GM18858 (cell line): ENCODE measurements around the gene CACNA1D.
"Not testable (repeated sequence)": the region's sequence is repeated elsewhere in the genome, so short reads cannot be mapped to it uniquely, and the experiment has no call there.

Experiments used
- ATAC-seq: cut with Tn5 transposase; IDR thresholded peaks from one replicate; pipeline ENCODE4 v1.9.1; 2021; ENCODE audit not compliant: unreplicated experiment

Gene CACNA1D

DNA sequence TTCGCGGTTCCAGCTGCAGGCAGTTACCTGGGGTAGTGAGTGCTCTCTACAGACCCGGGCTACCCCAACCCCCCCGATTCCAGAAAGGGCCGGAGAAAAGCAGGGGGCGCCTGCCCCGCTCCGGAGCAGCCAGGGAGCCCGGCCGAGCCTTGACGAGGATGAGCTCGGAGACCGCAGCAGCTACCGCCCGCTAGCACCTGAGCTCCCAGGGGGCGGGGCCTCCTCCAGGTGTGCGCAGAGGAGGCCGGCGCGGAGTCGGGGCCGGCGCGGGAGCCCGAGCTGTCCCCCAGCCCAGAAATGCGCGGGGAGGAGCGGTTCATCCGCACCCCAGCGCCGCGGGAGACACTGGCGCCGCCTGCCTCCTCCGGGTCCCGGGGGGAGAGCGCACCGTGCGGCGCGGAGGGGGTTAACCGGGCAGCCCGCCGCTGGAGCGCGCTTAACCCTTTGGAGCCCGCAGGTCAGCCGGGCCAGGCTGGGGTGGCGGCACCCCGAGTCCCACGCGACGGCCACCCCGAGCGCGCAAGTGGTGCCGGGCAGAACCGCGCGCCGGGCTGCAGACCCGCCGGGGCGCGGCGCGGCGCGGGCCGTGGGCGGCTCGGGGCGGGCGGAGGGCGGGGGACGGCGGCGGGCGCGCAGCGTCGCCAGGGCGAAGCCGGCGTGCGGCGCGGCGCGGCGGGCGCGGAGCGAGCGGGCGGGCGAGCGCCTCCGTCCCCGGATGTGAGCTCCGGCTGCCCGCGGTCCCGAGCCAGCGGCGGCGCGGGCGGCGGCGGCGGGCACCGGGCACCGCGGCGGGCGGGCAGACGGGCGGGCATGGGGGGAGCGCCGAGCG, at the start of gene CACNA1D:
Gene CACNA1D (plus strand): TSS at position 649 of the 829 bp plus-strand sequence. CDS start 556 bp downstream, outside the sequence.
- no peak for ATAC-seq

GRCh38 chr3:53457068-53457467, 37.3 kb upstream of the CACNA1D start:
- no peak for ATAC-seq

DNA sequence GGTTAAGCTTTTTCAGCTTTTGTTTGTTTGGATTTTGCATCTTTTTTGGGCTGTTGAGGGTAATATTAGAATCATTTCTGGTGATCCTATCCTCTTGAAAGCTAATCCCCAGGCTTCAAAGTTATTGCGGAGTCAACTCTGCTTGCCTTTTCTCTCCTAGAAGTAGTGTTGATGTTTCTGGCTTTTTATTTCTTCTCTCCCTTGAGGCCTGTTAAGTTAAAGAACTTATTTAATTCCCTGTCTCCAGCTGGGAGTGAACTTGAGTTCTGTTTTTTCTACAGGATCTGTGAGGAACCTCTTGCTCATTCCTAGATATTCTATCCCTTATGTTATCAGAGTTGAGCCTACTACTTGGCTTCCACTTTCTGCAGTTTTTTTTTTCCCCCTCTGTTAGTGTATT, 34.1 kb upstream of the CACNA1D start:
- ATAC-seq, result no peak

DNA sequence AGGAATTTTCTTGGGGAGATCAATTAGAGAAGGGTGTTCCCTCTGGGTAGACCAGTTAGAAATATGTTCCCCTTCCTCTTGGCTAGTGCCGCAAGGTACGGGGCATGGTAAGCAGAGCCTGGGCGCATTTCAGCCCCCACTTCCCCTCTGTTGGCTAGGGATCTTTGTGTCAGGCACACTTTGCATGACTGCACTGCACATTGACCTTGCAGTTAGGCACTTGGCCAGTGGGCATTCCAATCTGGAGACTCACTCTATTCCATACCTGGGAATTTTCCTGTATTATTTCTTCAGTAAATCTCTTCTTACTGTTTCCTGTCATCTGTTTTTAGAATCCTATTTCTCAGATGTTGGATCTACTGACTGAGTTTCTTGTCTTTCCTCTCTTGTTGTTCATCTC, 30.0 kb upstream of the CACNA1D start:
- ATAC-seq, result no peak

- not testable (repeated sequence) for ATAC-seq
These were observed 24.7 kb upstream of the CACNA1D start for GRCh38 chr3:53469758-53470157.

DNA sequence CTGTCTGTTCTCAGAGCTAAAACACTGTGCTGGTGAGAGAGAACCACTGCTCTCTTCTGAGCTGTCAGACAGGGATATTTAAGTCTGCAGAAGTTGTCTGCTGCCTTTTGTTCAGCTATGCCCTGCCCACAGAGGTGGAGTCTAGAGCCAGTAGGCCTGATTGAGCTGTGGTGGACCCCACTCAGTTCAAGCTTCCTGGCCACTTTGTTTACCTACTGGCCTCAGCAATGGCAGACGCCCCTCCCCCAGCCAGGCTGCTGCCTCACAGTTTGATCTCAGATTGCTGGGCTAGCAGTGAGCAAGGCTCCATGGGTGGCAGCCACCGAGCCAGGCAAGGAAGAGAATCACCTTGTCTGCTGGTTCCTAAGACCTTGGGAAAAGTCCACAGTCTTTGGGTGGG, 21.0 kb upstream of the CACNA1D start:
- ATAC-seq, result no peak

- ATAC-seq, result not testable (repeated sequence)
These were observed 18.0 kb upstream of the CACNA1D start for GRCh38 chr3:53476372-53476771.

- not testable (repeated sequence) for ATAC-seq
These were observed 16.7 kb upstream of the CACNA1D start for GRCh38 chr3:53477689-53478088.

DNA sequence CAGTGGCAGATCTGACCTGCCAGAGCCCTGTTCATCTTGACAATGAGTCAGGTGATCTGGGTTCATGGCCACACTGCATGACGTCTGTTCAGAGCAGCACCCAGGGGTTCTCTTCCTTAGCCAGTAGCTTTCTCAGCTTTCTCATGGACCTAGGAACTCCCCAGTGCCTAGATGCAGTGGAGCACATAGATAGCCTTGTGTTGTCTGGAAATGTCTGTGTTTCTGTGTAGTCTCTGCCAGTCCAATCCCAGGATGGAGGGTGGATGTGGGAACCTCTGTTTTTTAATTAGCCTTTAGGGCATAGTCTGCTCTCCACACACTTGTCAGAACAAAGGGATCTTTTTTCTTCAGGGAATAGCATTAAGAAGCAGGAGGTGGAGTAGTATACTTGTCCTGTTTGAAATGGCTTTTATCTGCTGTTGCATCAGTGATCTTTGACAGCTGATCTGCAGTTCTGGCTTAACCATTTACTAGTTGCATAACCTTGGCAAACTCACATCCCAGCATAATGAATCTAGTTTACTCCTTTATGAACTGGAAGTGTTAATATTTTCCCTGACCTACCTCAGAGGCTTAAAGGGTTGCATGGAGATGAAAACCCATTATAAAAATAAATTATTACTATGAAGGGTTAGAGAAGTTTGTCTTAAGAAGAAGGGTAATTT, 16.1 kb upstream of the CACNA1D start:
- ATAC-seq, result no peak

DNA sequence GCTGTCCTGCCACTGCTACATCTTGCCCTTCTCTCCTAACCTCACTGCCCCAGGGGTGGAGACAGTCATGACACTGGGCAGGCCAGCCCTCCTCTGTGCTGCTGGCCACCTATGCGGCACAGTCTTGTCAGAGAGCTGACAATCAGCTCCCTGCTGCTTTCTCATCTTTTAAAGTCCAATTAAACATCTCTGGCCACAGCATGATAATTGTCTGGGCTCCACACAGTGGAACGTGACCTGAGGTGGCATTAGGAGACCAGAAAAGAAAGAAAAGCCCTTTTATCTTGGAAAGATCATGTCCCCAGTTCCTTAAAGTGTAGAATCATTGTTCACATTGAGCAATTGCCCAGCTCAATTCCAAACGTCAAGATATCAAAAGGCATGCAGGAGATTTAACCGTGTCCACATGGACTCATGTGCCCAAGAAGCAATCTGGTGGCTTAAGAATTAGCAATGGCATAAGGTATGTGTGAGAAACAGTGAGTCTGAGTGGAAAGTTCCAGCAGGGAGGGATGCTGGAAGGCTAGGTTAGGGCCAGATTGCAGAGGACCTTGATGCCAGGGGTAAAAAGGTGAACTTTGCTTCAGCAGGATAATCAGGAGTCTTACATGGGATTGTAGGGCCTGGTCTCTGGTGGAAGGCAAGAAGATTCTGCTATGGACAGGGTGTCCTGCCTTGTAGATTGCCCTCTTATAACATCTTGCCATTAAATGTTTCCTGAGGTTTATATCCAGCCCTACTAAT, 15.3 kb upstream of the CACNA1D start:
- no peak for ATAC-seq

- ATAC-seq, result no peak
These were observed 12.2 kb upstream of the CACNA1D start for GRCh38 chr3:53482227-53482626.

DNA sequence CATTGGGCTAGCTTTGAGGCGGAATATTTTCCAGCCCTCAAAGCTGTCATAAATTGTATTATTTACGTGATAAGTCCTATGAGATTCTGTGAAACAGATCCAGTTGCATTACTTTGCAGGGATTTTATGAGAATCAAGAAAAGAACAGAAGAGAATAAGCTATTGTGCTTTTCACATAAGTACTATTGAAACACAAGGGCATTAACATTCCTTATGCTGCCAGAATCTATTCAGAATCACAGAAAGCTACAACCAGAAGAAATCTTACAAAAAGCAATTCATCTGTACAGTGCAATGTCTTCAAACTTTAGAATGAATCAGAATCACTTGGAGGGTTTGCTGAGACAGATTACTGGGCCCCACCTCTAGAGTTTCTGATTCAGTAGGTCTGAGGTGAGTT, 10.6 kb upstream of the CACNA1D start:
- no peak for ATAC-seq

DNA sequence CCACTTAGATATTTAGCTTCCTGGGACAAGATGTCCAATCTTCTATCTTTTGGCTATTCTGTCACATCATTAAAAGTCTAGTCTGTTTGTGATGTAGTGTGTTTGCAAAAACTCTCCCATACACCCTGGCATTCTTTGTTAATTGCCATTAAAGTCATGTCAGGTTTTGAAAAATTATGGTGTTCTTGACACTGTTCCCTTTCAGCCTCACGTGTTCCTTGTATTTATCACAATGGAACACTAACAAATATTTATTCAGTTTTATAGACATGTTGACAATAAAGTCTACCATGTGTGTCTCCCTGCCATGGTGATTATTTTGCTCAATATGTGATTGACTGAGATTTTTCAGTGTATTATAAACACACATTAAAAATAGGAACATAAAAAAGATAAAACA, 9.4 kb upstream of the CACNA1D start:
- ATAC-seq, result no peak

GRCh38 chr3:53485675-53486403, 8.6 kb upstream of the CACNA1D start:
- ATAC-seq, result no peak

DNA sequence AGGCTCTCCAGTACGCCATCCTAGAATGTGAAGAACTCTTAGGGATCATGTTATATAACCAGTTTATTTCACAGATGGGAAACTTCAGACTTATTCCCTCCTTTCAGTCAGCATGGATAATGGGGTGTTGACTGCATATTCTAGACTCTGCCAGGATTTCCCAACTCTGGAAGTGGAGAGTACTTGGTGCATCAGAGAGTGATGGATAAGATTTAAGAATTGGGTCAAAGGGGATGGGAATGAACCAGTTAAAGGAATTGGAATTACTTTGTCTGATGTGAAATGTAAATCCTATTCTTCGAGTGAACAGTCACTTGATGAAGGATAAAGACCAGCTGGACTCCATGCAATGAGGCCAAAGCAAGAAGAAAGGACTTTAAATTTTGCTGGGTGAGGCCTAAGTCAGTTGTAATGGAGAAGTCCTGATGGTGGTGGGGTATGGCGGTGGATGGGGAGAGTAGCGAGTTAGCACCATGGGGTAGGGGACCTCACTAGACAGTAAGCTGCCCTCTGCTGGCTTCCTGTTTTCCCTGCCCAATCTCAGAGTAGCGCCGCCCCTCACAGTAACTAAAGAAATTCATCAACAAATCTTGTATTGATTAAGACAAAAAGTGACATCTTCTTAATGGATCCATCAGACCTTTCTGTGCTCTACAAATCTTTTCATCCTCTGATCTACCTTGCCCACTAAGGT, 7.3 kb upstream of the CACNA1D start:
- ATAC-seq, result no peak

DNA sequence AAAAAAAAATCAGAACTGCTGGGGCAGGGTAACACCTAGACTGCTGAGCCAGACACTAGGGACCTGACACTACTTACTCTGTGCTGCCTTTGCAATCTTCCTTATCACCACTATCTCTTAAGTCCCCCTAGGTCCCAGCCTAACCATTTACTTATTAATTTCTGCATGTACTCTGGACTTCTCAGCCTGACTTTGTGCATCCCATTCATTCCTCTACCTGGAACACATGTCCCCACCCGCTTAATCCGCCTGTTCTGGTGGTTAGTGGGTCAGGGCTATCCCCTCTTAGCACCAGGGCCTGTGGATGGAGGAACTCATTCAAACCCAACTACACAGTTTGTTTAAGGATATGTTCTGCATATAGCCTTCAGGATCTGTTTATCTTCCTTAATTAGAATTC, 5.0 kb upstream of the CACNA1D start:
- ATAC-seq, result no peak

GRCh38 chr3:53489787-53490458, 4.5 kb upstream of the CACNA1D start:
- ATAC-seq, result no peak

DNA sequence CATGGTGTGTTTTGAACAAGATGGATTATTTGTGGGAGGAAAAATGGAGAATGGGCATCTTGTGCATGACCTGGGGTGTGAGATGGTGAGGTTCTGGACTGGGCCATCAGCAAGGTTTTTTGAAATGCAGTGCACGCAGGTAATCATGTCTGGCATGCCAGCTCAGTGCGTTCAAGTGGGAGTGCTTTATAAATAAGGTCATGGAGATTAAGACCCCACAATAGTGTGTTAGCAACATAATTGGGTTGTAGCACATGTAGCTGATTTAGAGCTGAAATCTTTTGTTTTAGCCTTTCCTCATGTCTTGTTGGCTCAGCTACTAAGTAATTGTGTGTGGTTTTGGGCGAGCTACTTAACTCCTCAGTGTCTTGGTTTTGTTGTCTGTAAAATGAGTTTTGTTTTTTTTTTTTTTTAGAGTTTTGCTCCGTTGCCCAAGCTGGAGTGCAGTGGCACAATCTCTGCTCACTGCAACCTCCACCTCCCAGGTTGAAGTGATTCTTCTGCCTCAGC, 3.9 kb upstream of the CACNA1D start:
- no peak for ATAC-seq

GRCh38 chr3:53491276-53491675, 3.1 kb upstream of the CACNA1D start:
- no peak for ATAC-seq

GRCh38 chr3:53493595-53493962, 832 bp upstream of the CACNA1D start:
- no peak for ATAC-seq
